ENCODE measurements around the gene UGT1A6. TPM values are rescaled to one million over a fixed set of nuclear protein-coding genes. Genes with fewer than 3 reads are reported as not detected.

UGT1A6 gene
- total RNA-seq, 1 experiment from 2014 or later = 130 TPM

- in situ Hi-C loops (cut with HindIII; ENCODE audit: low pct_unique_long_range_greater_than_20kb, low sequenced_read_pairs) = no loop called here
- no peak for DNase-seq (ENCODE audit: low read depth)
Observed at GRCh38 chr2:233821196-233821595, 128.5 kb downstream of the UGT1A6 start.

GRCh38 chr2:233821709-233822100 is 129.0 kb downstream of the UGT1A6 start:
- DNase-seq (ENCODE audit: low read depth) = no peak
- in situ Hi-C loops (cut with HindIII; ENCODE audit: low pct_unique_long_range_greater_than_20kb, low sequenced_read_pairs) = no loop called here

GRCh38 chr2:233822101-233822771 is 129.5 kb downstream of the UGT1A6 start:
- DNase-seq (ENCODE audit: low read depth) = no peak
- in situ Hi-C loops (cut with HindIII; ENCODE audit: low pct_unique_long_range_greater_than_20kb, low sequenced_read_pairs) = no loop called here

Other genes with a start within 250 kb of the UGT1A6 start
- gene USP40, start 126.1 kb upstream of the UGT1A6 start, total RNA-seq (2014; rRNA removed; shearing (Covaris generic); ENCODE audit: low replicate concordance) = 12.2 and 23.4 TPM in 2 replicates
- 0.87 and 2.2 TPM in 2 replicates for gene UGT1A8, start 75.3 kb upstream of the UGT1A6 start, total RNA-seq (2014; rRNA removed; shearing (Covaris generic); ENCODE audit: low replicate concordance)
- not detected in 2 replicates for gene UGT1A10, start 56.4 kb upstream of the UGT1A6 start, total RNA-seq (2014; rRNA removed; shearing (Covaris generic); ENCODE audit: low replicate concordance)
- 127 and 161 TPM in 2 replicates for gene UGT1A9, start 21.0 kb upstream of the UGT1A6 start, total RNA-seq (2014; rRNA removed; shearing (Covaris generic); ENCODE audit: low replicate concordance)
- gene UGT1A7, start 11.0 kb upstream of the UGT1A6 start, total RNA-seq (2014; rRNA removed; shearing (Covaris generic); ENCODE audit: low replicate concordance) = 39.2 and 45.3 TPM in 2 replicates
- gene UGT1A5, start 20.0 kb downstream of the UGT1A6 start, total RNA-seq (2014; rRNA removed; shearing (Covaris generic); ENCODE audit: low replicate concordance) = not detected in 2 replicates
- gene UGT1A4, start 25.8 kb downstream of the UGT1A6 start, total RNA-seq (2014; rRNA removed; shearing (Covaris generic); ENCODE audit: low replicate concordance) = 0.10 and 3.3 TPM in 2 replicates
- gene UGT1A3, start 36.2 kb downstream of the UGT1A6 start, total RNA-seq (2014; rRNA removed; shearing (Covaris generic); ENCODE audit: low replicate concordance) = 0.78 TPM in 1 of 2 replicates, not detected in the other
- 6.9 and 10.4 TPM in 2 replicates for gene UGT1A1, start 67.4 kb downstream of the UGT1A6 start, total RNA-seq (2014; rRNA removed; shearing (Covaris generic); ENCODE audit: low replicate concordance)
- gene MROH2A, start 85.4 kb downstream of the UGT1A6 start, total RNA-seq (2014; rRNA removed; shearing (Covaris generic); ENCODE audit: low replicate concordance) = not detected in 2 replicates
- 33.9 and 34.9 TPM in 2 replicates for gene HJURP, start 161.6 kb downstream of the UGT1A6 start, total RNA-seq (2014; rRNA removed; shearing (Covaris generic); ENCODE audit: low replicate concordance)
- 0.37 TPM in 1 of 2 replicates, not detected in the other for gene TRPM8, start 224.5 kb downstream of the UGT1A6 start, total RNA-seq (2014; rRNA removed; shearing (Covaris generic); ENCODE audit: low replicate concordance)